Naive thymus-derived CD4-positive, alpha-beta T cell (primary cell): ENCODE results near the gene IL17REL. TPM values are rescaled to one million over a fixed set of nuclear protein-coding genes. Genes with fewer than 3 reads are reported as not detected.

ENCODE experiments used
- ATAC-seq: fragments of 150-1000 bp; cut with Tn5 transposase; 2 replicates; pipeline ENCODE4 v1.10.0; 2021; ENCODE audit warnings: mild to moderate bottlenecking, moderate library complexity
- CTCF ChIA-PET: fragments of 350-600 bp; sonication (Branson Sonifier 250); formaldehyde crosslinking; loops from one replicate; lab custom pipeline; 2021; ENCODE audit warnings: antibody characterized with exemption; lab: Charles Lee
- POLR2A ChIA-PET: fragments of 350-600 bp; sonication (Branson Sonifier 250); formaldehyde crosslinking; loops from one replicate; lab custom pipeline; 2021; ENCODE audit warnings: antibody characterized with exemption, inconsistent platforms; lab: Charles Lee
- DNase-seq, 9 donors: peaks; one replicate each; pipeline versions ENCODE4 v3.0.0 to v3.0.0-alpha.2; 2020 to 2022; ENCODE audit warnings: mixed read lengths in 1 of 9
- H3K27ac ChIP-seq: one replicate; pipeline ENCODE4 v1.7.0; 2013; ENCODE audit warnings: mild to moderate bottlenecking, low read depth, low read length, moderate library complexity
- H3K27me3 ChIP-seq, 2 donors: one replicate each; pipeline ENCODE4 v1.7.0; 2013; ENCODE audit warnings: low read length in 2 of 2, mild to moderate bottlenecking in 2 of 2, moderate library complexity in 2 of 2; ENCODE audit not compliant: control insufficient read depth in 2 of 2, insufficient read depth in 2 of 2
- H3K36me3 ChIP-seq, 3 experiments: 1 replicate in 2 of 3; 2 replicates in 1 of 3; pipeline ENCODE4 v1.7.0; 2013; ENCODE audit warnings: low read length in 3 of 3, mild to moderate bottlenecking in 3 of 3, moderate library complexity in 1 of 3; ENCODE audit not compliant: insufficient read depth in 3 of 3, control insufficient read depth in 2 of 3
- H3K4me1 ChIP-seq, 2 donors: one replicate each; pipeline ENCODE4 v1.7.0; 2013; ENCODE audit warnings: low read length in 2 of 2, mild to moderate bottlenecking in 2 of 2, moderate library complexity in 1 of 2; ENCODE audit not compliant: control insufficient read depth in 2 of 2, insufficient read depth in 2 of 2
- H3K4me3 ChIP-seq: 2 replicates; pipeline ENCODE4 v1.7.0; 2013; ENCODE audit warnings: mild to moderate bottlenecking, low read length
- H3K9me3 ChIP-seq, 3 experiments: 1 replicate in 2 of 3; 2 replicates in 1 of 3; pipeline ENCODE4 v1.7.0; 2013; ENCODE audit warnings: low read length in 3 of 3; ENCODE audit not compliant: control insufficient read depth in 2 of 3
- H3K27ac Mint-ChIP-seq, 9 donors: one replicate each; pipeline ENCODE4 v1.8.0; 2020 to 2022; ENCODE audit warnings: mixed read lengths in 9 of 9, mild to moderate bottlenecking in 8 of 9, moderate library complexity in 5 of 9, inconsistent platforms in 2 of 9
- H3K27me3 Mint-ChIP-seq, 5 donors: one replicate each; pipeline ENCODE4 v1.8.0; 2021 to 2022; ENCODE audit warnings: mixed read lengths in 5 of 5, mild to moderate bottlenecking in 1 of 5
- H3K36me3 Mint-ChIP-seq, 5 donors: one replicate each; pipeline ENCODE4 v1.8.0; 2020 to 2022; ENCODE audit warnings: mixed read lengths in 5 of 5, mild to moderate bottlenecking in 3 of 5, inconsistent platforms in 1 of 5
- H3K4me1 Mint-ChIP-seq, 7 donors: one replicate each; pipeline ENCODE4 v1.8.0; 2020 to 2022; ENCODE audit warnings: mixed read lengths in 7 of 7, mild to moderate bottlenecking in 3 of 7, inconsistent platforms in 1 of 7
- H3K4me3 Mint-ChIP-seq, 10 donors: one replicate each; pipeline ENCODE4 v1.8.0; 2020 to 2022; ENCODE audit warnings: mild to moderate bottlenecking in 10 of 10, mixed read lengths in 10 of 10, moderate library complexity in 6 of 10, inconsistent platforms in 2 of 10
- H3K9me3 Mint-ChIP-seq, 11 donors: one replicate each; pipeline ENCODE4 v1.8.0; 2020 to 2022; ENCODE audit warnings: mixed read lengths in 11 of 11, mild to moderate bottlenecking in 4 of 11, inconsistent platforms in 1 of 11, moderate library complexity in 1 of 11
- intact Hi-C, 2 donors: fragments of 100-400 bp; cut with micrococcal nuclease; formaldehyde crosslinking; loops; one replicate each; pipeline ENCODE4 v1.15.1; 2023
- polyA plus RNA-seq, 2 donors: library from polyadenylated mRNA; unstranded; fragments of 300-500 nt; fragmentation: Illumina TruSeq; gene quantifications; one replicate each; pipeline ENCODE4 v1.2.3, GENCODE V29; 2021
- total RNA-seq, 6 experiments: library from RNA in 5 of 6; stranded (reverse) in 5 of 6; gene quantifications; 1 replicate in 5 of 6; 2 replicates in 1 of 6; pipeline ENCODE4 v1.2.3 and lab custom pipeline; 2021 to 2026

Gene IL17REL
- total and polyA plus RNA-seq, 7 experiments from 2014 or later, result not detected

GRCh38 chr22:49958931-49959781 is 53.4 kb downstream of the IL17REL start:
- H3K9me3 ChIP-seq, result no peaks in the 10 kb centered on the region
- H3K36me3 ChIP-seq, result peaks cover 0 to 22% (median 4%) of the 10 kb centered on the region in 3 experiments
- no peak for ATAC-seq
- peaks cover 15 to 24% of the 10 kb centered on the region in 2 donors for H3K4me1 ChIP-seq
- Mint-ChIP-seq H3K27ac (peak overlapping the region; percentile 59 to 91 (median 86)), H3K36me3 (peaks cover 0 to 12% (median 0%) of the 10 kb centered on the region in 5 donors), H3K27me3 (no peaks in the 10 kb centered on the region), H3K4me3 (peak overlapping the region; percentile 65 to 86 (median 78)), H3K9me3 (peaks cover 0 to 4% (median 0%) of the 10 kb centered on the region in 11 donors), H3K4me1 (peaks cover 7 to 24% (median 13%) of the 10 kb centered on the region in 7 donors)
- ChIA-PET POLR2A (interaction anchor here (0.7 to 2.5 kb wide), 5 partner anchors 11 to 28 kb away, joined by 3 to 14 read pairs (median 4); no protein-coding TSS in a partner anchor), CTCF (interaction anchor here (1.4 kb wide), 1 partner anchor 170 kb away, joined by 3 read pairs; no protein-coding TSS in a partner anchor)
- H3K4me3 ChIP-seq, result peak overlapping the region; percentile 64
- peak overlapping the region; percentile 90 for H3K27ac ChIP-seq
- no peak for DNase-seq
- intact Hi-C loops, result no loop called here
- no peaks in the 10 kb centered on the region for H3K27me3 ChIP-seq

- H3K4me3 Mint-ChIP-seq, result peak overlapping the region in 8 of 10 donors; percentile 27 to 86 (median 74)
- peaks cover 0 to 3% (median 0%) of the 10 kb centered on the region in 11 donors for H3K9me3 Mint-ChIP-seq
- ChIA-PET POLR2A (interaction anchor here (2.5 kb wide), 1 partner anchor 10 kb away, joined by 14 read pairs; no protein-coding TSS in a partner anchor), CTCF (interaction anchor here (1.4 kb wide), 1 partner anchor 169 kb away, joined by 3 read pairs; no protein-coding TSS in a partner anchor)
- peak overlapping the region in 8 of 9 donors; percentile 50 to 91 (median 73) for H3K27ac Mint-ChIP-seq
- Histone ChIP-seq H3K27ac (no peak overlapping the region), H3K4me1 (peaks cover 12 to 17% of the 10 kb centered on the region in 2 donors), H3K4me3 (no peak overlapping the region), H3K27me3 (no peaks in the 10 kb centered on the region), H3K9me3 (no peaks in the 10 kb centered on the region), H3K36me3 (peaks cover 0 to 15% (median 4%) of the 10 kb centered on the region in 3 experiments)
- ATAC-seq, result no peak
- H3K27me3 Mint-ChIP-seq, result no peaks in the 10 kb centered on the region
- intact Hi-C loops, result no loop called here
- no peak for DNase-seq
- peaks cover 0 to 17% (median 6%) of the 10 kb centered on the region in 7 donors for H3K4me1 Mint-ChIP-seq
- peaks cover 0 to 6% (median 0%) of the 10 kb centered on the region in 5 donors for H3K36me3 Mint-ChIP-seq
Observed at GRCh38 chr22:49958366-49958921, 54.1 kb downstream of the IL17REL start.

GRCh38 chr22:49957826-49958365 is 54.7 kb downstream of the IL17REL start:
- intact Hi-C loops, result no loop called here

GRCh38 chr22:49956914-49957825 is 55.4 kb downstream of the IL17REL start:
- CTCF ChIA-PET, result no interaction called here
- H3K27me3 Mint-ChIP-seq, result no peaks in the 10 kb centered on the region
- no peak for ATAC-seq
- peaks cover 0 to 3% (median 0%) of the 10 kb centered on the region in 11 donors for H3K9me3 Mint-ChIP-seq
- H3K4me1 ChIP-seq, result peaks cover 0 to 5% of the 10 kb centered on the region in 2 donors
- peak overlapping the region in 2 of 10 donors; percentile 14 to 37 for H3K4me3 Mint-ChIP-seq
- POLR2A ChIA-PET, result interaction anchor here (0.7 to 1.1 kb wide), 2 partner anchors 19 to 20 kb away, joined by 3 read pairs; no protein-coding TSS in a partner anchor
- H3K4me3 ChIP-seq, result no peak overlapping the region
- H3K9me3 ChIP-seq, result no peaks in the 10 kb centered on the region
- peaks cover 0 to 11% (median 3%) of the 10 kb centered on the region in 7 donors for H3K4me1 Mint-ChIP-seq
- H3K27ac ChIP-seq, result no peak overlapping the region
- intact Hi-C loops, result no loop called here
- H3K27me3 ChIP-seq, result no peaks in the 10 kb centered on the region
- no peak for DNase-seq
- peaks cover 0 to 5% (median 0%) of the 10 kb centered on the region in 3 experiments for H3K36me3 ChIP-seq
- peak overlapping the region in 3 of 9 donors; percentile 32 to 69 (median 67) for H3K27ac Mint-ChIP-seq
- peaks cover 0 to 6% (median 0%) of the 10 kb centered on the region in 5 donors for H3K36me3 Mint-ChIP-seq

More at GRCh38 chr22:49957826-49958365, 54.7 kb downstream of the IL17REL start:
- H3K4me3 Mint-ChIP-seq, result peak overlapping the region in 5 of 10 donors; percentile 16 to 50 (median 23)
- peak overlapping the region in 8 of 9 donors; percentile 21 to 86 (median 48) for H3K27ac Mint-ChIP-seq
- CTCF ChIA-PET, result no interaction called here
- Histone ChIP-seq H3K36me3 (peaks cover 0 to 10% (median 4%) of the 10 kb centered on the region in 3 experiments), H3K4me1 (peaks cover 6 to 11% of the 10 kb centered on the region in 2 donors), H3K27ac (no peak overlapping the region), H3K9me3 (no peaks in the 10 kb centered on the region), H3K4me3 (no peak overlapping the region), H3K27me3 (no peaks in the 10 kb centered on the region)
- DNase-seq (no peak), ATAC-seq (no peak)
- POLR2A ChIA-PET, result no interaction called here
- peaks cover 0 to 3% (median 0%) of the 10 kb centered on the region in 11 donors for H3K9me3 Mint-ChIP-seq
- H3K36me3 Mint-ChIP-seq, result peaks cover 0 to 6% (median 0%) of the 10 kb centered on the region in 5 donors
- H3K4me1 Mint-ChIP-seq, result peaks cover 0 to 12% (median 3%) of the 10 kb centered on the region in 7 donors
- H3K27me3 Mint-ChIP-seq, result no peaks in the 10 kb centered on the region

GRCh38 chr22:49956418-49956770 is 56.2 kb downstream of the IL17REL start:
- intact Hi-C loops, result no loop called here
- H3K27ac ChIP-seq, result no peak overlapping the region
- no peak for DNase-seq
- Mint-ChIP-seq H3K27ac (peak overlapping the region in 1 of 9 donors; percentile 25), H3K4me3 (no peak overlapping the region), H3K36me3 (no peaks in the 10 kb centered on the region), H3K9me3 (no peaks in the 10 kb centered on the region), H3K27me3 (no peaks in the 10 kb centered on the region), H3K4me1 (peaks cover 0 to 11% (median 3%) of the 10 kb centered on the region in 7 donors)
- no peak overlapping the region for H3K4me3 ChIP-seq
- no peak for ATAC-seq
- ChIA-PET CTCF (interaction anchor here (0.9 kb wide), 1 partner anchor 20 kb away, joined by 3 read pairs; no protein-coding TSS in a partner anchor), POLR2A (interaction anchor here (0.7 to 1.5 kb wide), 3 partner anchors 10 to 20 kb away, joined by 3 to 6 read pairs (median 3); no protein-coding TSS in a partner anchor)
- H3K27me3 ChIP-seq, result no peaks in the 10 kb centered on the region
- H3K4me1 ChIP-seq, result peaks cover 0 to 5% of the 10 kb centered on the region in 2 donors
- no peaks in the 10 kb centered on the region for H3K9me3 ChIP-seq
- peaks cover 0 to under 1% (median 0%) of the 10 kb centered on the region in 3 experiments for H3K36me3 ChIP-seq
